Measurements from ENCODE around the gene TSSC4.

DNA sequence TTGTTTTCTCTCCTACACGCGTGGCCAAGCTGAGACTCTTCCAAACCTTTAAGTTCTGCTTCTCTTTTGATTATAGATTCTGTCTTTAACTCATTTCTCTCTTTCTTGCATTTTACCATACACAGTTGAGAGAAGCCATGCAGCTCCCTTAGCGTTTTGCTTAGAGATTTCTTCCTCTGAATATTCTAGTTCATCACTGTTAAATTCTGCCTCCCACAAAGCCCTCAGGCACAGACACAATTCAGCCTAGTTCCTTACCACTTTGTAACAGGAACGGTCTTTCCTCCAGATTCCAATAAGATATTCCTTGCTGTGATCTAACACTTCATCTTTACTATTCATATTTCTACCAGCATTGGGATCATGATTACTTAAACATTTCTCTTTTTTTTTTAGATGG lies 48.1 kb upstream of the TSSC4 start:
- no peak for TF ChIP-seq CTCF (IDR thresholded peaks at IDR 0.05; ENCODE audit: low read depth, low read length)
- TF ChIP-seq EZH2phosphoT487 (IDR thresholded peaks at IDR 0.05; ENCODE audit: low read depth): no peak
